ENCODE measurements around the gene AHNAK2. TPM values are rescaled to one million over a fixed set of nuclear protein-coding genes. Genes with fewer than 3 reads are reported as not detected.
A peak's percentile ranks its signal among the peaks of the same experiment; 100 is the strongest.

Gene AHNAK2
- polyA plus RNA-seq, 4 donors, result 1.3 to 2.1 (median 1.8) TPM

DNA sequence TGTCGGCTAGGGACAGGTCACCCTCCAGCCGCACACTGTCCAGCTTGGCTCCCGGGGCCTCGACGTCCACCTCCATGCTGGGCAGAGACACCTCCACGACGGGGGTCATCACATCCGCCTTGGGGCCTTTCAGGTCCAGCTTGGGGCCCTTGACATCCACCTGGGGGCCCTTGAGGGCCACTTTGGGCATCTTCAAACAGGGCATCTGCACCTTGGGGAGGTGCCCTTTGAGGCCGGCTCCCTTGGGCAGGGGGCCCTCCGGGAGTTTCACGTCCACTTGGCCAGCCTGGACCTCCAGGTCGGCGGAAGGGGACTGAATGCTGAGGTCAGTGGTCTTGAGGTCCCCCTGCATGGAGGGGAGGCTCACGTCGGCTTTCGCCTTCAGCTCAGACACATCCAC lies 35.6 kb downstream of the AHNAK2 start:
- no peak for DNase-seq (ENCODE audit: low read depth in 4 of 4, low spot score in 3 of 4)

DNA sequence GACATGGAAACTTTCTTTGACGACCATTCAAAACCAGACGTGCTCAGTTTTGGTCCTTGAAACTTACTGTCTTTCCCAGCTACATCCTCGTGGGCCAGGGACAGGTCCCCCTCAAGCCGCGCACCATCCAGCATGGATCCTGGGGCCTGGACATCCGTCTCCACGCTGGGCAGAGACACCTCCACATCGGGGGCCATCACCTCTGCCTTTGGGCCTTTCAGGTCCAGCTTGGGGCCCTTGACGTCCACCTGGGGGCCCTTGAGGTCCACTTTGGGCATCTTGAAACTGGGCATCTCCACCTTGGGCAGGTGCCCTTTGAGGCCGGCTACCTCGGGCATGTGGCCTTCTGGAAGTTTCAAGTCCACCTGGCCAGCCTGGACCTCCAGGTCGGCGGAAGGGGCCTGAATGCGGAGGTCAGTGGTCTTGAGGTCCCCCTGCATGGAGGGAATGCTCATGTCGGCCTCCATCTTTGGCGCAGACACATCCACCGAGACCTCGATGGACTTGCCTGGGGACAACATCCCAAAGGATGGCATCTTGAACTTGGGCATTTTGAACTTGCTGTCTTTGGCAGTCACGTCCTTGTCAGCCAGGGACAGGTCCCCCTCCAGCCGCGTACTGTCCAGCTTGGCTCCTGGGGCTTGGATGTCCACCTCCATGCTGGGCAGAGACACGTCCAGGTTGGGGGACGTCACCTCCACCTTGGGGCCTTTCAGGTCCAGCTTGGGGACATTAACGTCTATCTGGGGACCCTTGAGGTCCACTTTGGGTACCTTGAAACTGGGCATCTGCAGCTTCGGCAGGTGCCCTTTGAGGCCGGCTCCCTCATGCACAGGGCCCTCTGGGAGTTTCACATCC lies 36.4 kb downstream of the AHNAK2 start:
- DNase-seq (ENCODE audit: low read depth in 4 of 4, low spot score in 3 of 4), result no peak

DNA sequence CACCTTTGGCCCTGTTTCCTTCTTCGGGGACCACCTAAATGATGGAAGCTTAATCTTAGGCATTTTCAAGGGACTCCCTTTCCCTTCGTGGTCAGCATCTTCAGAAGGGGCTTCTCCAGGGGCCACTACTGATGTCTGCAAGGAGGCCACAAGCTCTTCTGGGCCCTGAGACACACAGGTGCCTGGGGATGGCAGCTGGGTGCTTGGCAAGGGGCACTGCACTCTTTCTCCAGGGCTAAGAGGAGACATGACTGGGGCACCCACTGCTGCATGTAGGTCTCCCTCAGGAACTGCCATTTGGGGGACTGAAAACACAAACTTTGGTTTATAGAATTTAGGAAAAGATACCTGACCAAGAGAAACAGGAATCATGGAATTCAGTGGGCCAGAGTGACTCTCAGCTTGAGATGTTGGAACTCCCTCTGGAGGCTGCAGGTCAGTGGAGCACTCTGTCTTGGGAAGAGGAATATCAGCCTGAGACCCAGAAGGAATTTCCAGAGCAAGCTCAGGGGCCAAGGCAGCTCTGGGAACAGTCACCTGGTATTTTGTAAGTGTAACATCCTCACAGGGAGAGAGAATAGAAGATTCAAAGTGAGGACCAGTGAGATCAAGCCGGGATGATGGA lies 37.5 kb downstream of the AHNAK2 start:
- no peak for DNase-seq (ENCODE audit: low read depth in 4 of 4, low spot score in 3 of 4)

DNA sequence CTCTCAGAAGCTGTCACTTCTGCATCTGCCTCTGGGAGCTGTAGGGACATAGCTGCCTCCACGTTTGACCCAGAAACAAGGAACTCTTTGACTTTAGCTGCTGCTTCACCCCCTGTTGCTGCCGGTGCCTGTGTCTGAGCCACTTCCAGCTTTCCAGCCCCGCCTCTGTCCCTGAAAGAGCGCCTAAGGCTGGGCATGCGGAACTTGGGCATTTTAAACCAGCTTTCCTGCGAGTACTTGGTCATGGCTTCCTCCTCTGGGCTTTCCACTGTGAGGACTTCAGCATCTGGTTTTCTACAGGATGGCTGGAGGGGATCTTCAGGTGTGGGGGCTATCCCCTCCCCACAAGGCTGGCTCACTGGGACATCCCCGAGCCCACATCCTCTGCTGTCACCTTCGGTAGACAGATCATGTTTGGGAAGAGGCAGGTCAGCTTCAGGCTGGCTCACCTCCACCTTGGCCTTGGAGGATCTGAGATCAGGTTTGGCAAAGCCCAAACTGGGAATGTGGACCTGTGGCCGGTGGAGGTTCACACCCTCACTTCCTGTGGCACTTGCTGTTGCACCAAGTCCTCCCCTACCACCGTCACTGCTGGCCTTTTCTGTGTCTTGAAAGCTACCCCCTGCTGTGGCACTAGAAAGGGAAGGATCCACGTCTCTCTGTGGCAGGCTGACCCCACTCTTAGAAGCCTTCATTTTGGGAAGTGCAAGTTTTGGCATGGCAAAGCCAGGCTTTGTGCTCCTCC lies 38.3 kb downstream of the AHNAK2 start:
- no peak for DNase-seq (ENCODE audit: low read depth in 4 of 4, low spot score in 3 of 4)

DNA sequence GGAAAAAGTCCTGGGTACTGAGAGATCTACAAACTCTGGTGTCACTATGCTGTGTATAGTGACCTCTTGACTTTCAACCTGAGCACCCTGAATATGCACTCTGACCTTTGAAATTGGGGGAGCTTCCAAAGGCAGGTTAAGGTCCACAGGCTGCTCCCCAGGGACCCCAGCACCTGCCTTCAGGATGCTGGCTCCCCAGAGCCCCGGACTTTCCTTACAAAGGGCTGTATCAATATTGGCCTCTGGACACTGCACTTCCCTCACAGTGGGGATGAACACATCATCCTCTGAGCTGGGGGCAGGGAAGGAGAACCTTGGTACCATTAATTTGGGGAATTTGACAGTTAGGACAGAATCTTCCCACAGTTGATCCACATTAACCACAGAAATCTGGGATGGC lies 39.2 kb downstream of the AHNAK2 start:
- DNase-seq (ENCODE audit: low read depth in 4 of 4, low spot score in 3 of 4), result no peak

DNA sequence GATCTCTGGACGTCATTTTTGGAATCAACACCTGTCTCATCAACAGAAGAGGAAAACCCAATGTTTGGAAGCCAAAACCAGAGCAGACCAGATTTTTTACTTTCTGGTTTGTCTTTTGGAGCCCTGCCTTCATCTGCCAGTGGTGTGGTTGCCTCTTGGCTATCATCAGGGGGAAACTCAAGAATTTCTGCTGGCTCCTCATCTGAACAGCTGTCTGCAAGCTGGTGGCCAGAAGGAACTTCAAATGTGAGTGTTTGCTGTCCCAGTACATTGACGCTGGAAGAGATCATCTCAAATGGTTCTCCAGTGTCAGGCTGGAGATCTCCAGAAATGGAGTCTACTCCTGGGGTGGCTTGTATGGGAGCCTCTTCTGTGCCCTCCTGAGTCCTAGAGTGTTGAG lies 39.7 kb downstream of the AHNAK2 start:
- no peak for DNase-seq (ENCODE audit: low read depth in 4 of 4, low spot score in 3 of 4)

DNA sequence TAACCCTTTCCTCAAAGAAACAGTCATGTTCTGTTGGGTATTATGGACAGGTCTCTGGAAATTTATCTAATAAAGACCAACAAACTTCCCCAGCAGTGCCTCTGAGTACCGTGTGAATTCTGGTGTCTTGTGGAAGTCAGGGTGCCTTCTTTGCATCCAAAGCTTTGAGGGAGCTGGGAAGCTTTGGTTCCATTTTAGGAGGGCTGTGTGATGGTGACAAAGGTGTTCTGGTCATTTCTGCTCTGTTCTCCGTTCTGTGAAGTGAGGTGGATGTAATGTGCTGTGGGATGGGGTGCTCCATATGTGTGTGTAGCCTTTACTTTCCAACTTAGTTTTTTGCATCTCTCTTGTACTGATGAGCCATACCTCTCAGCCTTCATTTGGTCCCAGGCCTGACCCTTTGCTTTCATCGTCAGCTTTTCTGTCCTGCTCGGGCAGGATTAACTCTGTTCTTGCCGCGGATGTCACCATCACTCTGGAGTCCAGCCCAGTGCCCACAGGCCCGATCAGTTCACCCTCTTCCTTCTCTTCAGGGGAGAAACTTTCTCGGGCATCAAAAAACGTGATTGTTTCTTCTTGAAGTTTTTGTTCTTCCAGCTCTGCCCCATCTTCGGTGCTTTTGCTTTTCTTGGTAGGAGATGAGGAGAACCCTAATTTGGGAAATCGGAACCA lies 40.3 kb downstream of the AHNAK2 start:
- no peak for DNase-seq (ENCODE audit: low read depth in 4 of 4, low spot score in 3 of 4)

DNA sequence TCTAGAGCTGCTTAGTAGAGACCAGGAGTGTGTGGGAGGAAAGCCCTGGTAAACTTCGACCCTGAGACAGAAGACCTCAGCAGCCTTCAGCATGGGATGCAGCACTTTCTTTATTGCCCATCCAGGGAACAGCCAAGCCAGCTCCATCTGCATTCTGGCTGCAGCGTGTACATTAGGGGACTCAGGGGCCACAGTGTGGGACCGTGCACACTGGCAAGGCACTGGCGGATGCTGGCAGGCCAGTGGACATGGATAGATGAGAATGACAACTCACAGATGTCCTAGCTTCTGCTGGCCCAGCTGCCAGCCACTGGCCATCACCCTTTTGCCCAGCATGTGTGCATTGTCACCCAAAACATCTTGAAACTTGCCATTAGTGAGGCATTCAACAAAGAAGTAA lies 41.0 kb downstream of the AHNAK2 start:
- no peak for DNase-seq (ENCODE audit: low read depth in 4 of 4, low spot score in 3 of 4)

DNA sequence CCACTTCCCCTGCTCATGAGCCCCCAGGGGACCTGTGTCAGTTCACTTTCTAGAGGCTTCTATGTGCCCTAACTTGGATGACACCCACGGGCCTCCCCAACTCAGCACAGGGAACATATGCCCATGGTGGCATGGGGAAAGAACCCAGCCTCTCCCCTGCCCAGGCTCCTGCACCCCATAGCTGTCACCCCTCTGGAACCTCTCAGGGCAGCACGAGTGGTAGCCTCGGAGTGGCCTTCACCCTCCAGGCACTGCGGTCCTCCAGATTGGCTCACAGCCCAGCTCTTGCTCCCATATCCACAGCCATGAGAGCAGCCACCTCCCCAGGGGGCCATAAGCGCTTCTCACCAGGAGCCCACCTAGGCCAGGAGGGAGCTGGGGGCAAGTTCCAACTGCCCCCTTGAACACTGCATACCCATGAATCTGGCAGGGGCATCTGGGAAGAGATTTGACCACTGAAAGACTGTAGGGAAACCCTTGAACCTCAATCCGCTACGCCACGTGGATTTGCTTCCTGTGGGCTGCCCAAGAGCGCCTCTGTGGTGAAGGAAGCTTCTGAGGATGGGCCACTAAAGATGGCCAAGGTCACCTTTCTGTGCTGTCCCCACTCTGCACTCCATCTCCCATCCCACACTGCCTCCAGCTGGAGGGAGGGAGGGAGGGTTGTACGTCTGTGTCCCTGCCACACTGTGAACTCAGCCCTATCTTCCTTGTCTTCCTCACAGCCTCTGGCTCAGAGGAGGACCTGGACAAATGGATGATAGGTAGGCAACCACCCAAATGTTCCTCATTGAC lies 41.6 kb downstream of the AHNAK2 start:
- no peak for DNase-seq (ENCODE audit: low read depth in 4 of 4, low spot score in 3 of 4)

DNA sequence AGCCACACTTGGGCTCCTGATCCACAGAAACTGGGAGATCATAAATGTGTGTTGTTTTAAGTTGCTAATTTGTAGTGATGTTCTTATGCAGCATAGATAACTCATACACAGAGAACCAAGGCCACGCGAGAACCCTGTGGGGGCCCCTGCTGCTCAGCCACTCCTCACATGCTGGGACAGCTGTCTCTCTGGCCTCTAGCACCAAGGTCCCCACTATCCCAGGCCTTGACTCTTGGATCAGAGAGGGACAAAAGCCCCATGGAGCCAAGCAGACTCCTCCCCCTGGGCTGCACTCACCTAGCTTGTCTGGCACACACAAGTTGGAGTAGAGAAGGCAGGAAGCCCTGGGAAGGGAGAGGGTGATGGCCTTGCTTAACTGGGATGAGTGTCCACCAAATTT lies 42.2 kb downstream of the AHNAK2 start:
- DNase-seq (ENCODE audit: low read depth in 4 of 4, low spot score in 3 of 4), result no peak

DNA sequence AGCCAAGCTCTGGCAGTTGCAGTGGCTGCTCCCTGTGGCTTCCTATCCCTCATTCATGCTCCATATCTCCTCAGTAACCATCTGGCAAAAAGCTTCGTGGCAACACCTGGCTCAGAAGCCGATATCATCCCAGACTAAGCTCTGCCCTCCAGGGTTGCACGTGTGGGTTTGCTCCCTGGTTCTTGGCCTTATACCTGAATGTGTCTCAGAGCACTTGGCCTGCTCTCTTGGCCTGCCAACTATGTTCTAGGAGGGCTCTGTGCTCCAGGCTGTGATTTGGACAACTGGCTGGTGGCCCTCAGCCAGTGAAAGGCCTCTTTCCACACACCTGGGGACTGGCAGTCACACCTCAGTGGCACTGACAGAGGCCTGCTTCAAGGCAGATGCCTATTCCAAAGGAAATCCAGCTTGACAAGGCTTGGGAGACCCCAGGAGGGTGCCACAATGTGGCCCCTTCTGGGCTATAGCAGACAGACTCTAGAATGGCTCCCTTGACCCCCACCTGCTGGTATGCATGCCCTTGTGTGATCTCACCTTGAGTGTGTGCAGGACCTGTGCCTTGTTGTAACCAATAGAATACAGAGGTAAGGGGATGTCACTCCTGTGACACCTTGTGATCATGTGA lies 43.0 kb downstream of the AHNAK2 start:
- no peak for DNase-seq (ENCODE audit: low read depth in 4 of 4, low spot score in 3 of 4)

DNA sequence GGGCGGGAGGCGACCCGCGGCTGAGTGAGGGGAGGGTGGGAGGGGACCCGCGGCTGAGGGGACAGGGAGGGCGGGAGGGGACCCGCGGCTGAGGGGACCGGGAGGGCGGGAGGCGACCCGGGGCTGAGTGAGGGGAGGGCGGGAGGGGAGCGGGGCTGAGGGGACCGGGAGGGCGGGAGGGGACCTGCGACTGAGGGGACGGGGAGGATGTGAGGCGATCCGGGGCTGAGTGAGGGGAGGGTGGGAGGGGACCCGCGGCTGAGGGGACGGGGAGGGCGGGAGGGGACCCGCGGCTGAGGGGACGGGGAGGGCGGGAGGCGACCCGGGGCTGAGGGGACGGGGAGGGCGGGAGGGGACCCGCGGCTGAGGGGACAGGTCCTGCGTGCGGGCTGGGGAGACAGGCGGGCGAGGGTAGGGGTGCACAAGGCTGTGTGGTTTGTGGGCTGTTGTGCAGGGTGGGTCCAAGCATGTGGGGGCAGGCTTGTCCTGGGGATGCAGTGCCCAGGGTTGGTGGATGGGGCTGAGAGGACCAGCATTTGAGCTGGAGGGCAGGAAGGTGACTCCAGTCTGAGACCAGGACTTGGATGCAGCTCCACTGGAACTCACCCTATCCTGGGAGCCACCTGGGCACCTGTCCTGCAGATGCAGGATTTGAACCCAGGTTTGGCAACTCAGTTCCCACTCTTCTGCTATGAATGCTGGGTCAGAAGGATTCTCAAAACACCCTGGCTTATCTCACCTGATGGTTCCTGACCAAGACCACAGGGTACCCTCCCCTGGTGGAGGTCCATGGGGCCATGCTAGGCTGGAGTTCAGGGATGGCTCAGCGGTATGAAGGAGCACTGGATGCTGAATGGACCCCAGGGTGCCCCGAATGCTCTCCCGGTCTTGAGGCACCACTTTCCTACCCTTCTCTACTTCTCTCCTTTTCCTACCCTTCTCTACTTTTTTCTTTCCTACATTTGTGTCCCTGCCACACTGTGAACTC lies 44.1 kb downstream of the AHNAK2 start:
- DNase-seq (ENCODE audit: low read depth in 4 of 4, low spot score in 3 of 4), result no peak

DNA sequence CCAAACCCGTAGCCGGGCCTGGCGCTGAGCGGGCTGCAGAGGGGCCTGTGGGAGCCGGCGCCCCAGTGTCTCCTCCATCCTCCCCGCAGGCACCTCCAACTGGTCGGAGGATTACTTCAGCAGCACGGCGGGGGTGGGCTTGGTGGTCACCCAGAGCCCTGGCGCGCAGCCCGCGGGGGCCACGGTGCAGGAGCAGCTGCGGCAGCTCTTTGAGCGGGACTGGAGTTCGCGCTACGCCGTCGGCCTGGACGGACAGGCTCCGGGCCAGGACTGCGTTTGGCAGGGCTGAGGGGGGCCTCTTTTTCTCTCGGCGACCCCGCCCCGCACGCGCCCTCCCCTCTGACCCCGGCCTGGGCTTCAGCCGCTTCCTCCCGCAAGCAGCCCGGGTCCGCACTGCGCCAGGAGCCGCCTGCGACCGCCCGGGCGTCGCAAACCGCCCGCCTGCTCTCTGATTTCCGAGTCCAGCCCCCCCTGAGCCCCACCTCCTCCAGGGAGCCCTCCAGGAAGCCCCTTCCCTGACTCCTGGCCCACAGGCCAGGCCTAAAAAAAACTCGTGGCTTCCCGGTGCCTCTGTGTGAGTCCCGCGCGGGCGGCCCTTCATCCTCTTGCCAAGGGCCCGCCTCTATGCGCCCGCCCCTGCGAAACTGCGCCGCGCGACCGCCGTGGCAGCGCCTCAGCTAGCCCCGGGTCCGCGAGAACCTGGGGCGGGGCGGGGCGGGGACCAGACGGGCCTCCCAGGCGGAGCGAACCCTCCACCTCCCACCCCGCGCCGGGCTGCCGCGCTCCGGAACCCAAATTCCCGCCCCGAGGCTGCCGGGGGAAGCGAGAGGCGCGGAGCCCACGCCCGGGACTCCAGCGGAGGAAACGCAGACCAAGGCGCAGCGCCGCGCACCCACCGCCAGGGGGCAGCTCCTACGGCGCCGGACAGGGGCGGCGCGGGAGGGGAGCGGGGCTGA lies 45.2 kb downstream of the AHNAK2 start:
- DNase-seq (ENCODE audit: low read depth in 4 of 4, low spot score in 3 of 4), result peak; percentile 73 to 81 (median 76)

DNA sequence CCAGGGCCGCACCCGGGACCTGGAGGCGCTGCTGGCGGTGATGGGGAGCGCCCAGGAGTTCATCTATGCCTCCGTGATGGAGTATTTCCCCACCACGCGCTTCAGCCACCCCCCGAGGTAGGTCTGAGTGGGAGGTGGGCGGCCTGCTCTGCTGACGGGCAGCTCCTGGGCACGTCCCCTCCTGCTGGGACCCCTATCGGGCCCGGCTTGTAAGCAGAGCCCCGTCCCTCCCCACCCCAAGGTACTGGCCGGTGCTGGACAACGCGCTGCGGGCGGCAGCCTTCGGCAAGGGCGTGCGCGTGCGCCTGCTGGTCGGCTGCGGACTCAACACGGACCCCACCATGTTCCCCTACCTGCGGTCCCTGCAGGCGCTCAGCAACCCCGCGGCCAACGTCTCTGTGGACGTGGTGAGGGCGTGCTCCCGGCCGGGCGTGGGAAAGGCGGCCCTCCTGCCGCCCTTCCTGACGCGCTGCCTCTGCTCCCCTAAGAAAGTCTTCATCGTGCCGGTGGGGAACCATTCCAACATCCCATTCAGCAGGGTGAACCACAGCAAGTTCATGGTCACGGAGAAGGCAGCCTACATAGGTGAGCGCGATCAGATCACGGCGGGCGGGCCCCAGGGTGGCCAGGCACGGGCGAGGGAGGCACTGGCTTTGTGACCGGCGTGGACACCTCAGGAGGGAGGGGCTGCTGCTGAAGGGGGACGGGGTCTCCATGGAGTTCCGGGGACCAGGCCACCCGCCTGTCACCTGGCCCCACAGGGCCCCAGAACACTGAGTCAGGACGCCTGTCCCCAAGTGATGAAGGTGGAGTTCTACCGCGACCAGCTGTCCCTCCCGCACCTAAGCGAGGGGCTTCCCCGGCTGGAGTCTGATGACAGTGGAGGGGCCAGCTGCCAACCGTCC lies 46.2 kb downstream of the AHNAK2 start:
- no peak for DNase-seq (ENCODE audit: low read depth in 4 of 4, low spot score in 3 of 4)

DNA sequence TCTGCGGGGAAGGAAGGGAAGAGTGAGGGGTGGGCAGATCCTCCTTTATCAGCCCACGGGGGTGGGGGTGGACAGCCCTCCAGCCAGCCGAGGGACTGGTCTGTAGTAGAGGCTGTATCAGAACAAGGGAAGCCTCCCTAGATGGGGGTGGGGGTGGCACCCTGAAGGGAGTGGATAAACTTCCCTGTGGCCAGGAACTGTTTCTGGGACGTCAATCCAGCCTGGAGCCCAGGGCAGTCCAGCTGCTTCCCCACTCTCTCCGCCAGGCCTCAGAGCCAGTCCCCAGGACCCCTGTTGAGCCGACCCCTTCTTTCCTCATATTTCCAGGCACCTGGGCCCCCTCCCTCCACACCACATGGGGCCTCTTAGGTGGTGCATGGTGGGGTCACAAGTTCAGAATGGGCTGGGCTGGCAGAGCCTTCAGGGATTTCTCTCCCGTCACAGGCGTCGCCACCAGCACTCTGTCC lies 46.8 kb downstream of the AHNAK2 start:
- no peak for DNase-seq (ENCODE audit: low read depth in 4 of 4, low spot score in 3 of 4)
